ENCODE data around the gene SFTPB. TPM values are rescaled to one million over a fixed set of nuclear protein-coding genes. Genes with fewer than 3 reads are reported as not detected.

SFTPB gene
- total and polyA plus RNA-seq, 2 experiments from 2014 or later, result 3.3 to 27.6 TPM

GRCh38 chr2:85709401-85709811 lies 41.4 kb upstream of the SFTPB start:
- Histone ChIP-seq H3K4me3 (no peak overlapping the region), H3K4me2 (no peak overlapping the region), H3K9me3 (ENCODE audit: low read depth) (no peaks in the 10 kb centered on the region), H3K36me3 (replicated peaks; ENCODE audit: insufficient read depth, low read depth) (no peaks in the 10 kb centered on the region), H4K20me1 (ENCODE audit: insufficient read depth, poor library complexity, severe bottlenecking) (no peaks in the 10 kb centered on the region), H3K79me2 (no peaks in the 10 kb centered on the region), H3K4me1 (ENCODE audit: insufficient read depth) (peaks cover 5% of the 10 kb centered on the region), H2AFZ (no peak overlapping the region), H3K27me3 (no peaks in the 10 kb centered on the region), H3K9me2 (replicated peaks; ENCODE audit: insufficient read depth) (no peaks in the 10 kb centered on the region), H3K27ac (no peak overlapping the region)
- DNase-seq (ENCODE audit: low spot score), result no peak
- 59% methylated on average over 4 of the region's 4 CpGs for WGBS (ENCODE audit: low lambda C conversion rate, missing lambda C conversion rate)
- no peak for TF ChIP-seq EZH2phosphoT487 (IDR thresholded peaks at IDR 0.05; ENCODE audit: low read depth, severe bottlenecking, unreplicated experiment)
- no peak for TF ChIP-seq EZH2 (IDR thresholded peaks at IDR 0.05; ENCODE audit: borderline replicate concordance)
- no peak for TF ChIP-seq CTCF (IDR thresholded peaks at IDR 0.05; ENCODE audit: poor library complexity)

- DNase-seq (ENCODE audit: low spot score), result no peak
- TF ChIP-seq EZH2phosphoT487 (IDR thresholded peaks at IDR 0.05; ENCODE audit: low read depth, severe bottlenecking, unreplicated experiment), result no peak
- Histone ChIP-seq H3K9me2 (replicated peaks; ENCODE audit: insufficient read depth) (no peaks in the 10 kb centered on the region), H3K9me3 (ENCODE audit: low read depth) (no peaks in the 10 kb centered on the region), H3K4me1 (ENCODE audit: insufficient read depth) (peaks cover 5% of the 10 kb centered on the region), H3K27ac (no peak overlapping the region), H3K36me3 (replicated peaks; ENCODE audit: insufficient read depth, low read depth) (no peaks in the 10 kb centered on the region), H3K79me2 (no peaks in the 10 kb centered on the region), H4K20me1 (ENCODE audit: insufficient read depth, poor library complexity, severe bottlenecking) (no peaks in the 10 kb centered on the region), H3K4me2 (no peak overlapping the region), H3K27me3 (no peaks in the 10 kb centered on the region), H3K4me3 (no peak overlapping the region), H2AFZ (no peak overlapping the region)
- WGBS (ENCODE audit: low lambda C conversion rate, missing lambda C conversion rate), result 71% methylated on average over 1 of the region's 1 CpG
Measured at GRCh38 chr2:85708641-85709040, 40.6 kb upstream of the SFTPB start.

- 6% methylated on average over 10 of the region's 10 CpGs for WGBS (ENCODE audit: low lambda C conversion rate, missing lambda C conversion rate)
- H3K79me2 ChIP-seq, result no peaks in the 10 kb centered on the region
- H3K4me3 ChIP-seq, result no peak overlapping the region
- peak; percentile 93 for DNase-seq (ENCODE audit: low spot score)
- no peaks in the 10 kb centered on the region for H3K9me3 ChIP-seq (ENCODE audit: low read depth)
- H3K27me3 ChIP-seq, result no peaks in the 10 kb centered on the region
- H3K4me1 ChIP-seq (ENCODE audit: insufficient read depth), result no peaks in the 10 kb centered on the region
- no peak for TF ChIP-seq EZH2 (IDR thresholded peaks at IDR 0.05; ENCODE audit: borderline replicate concordance)
- TF ChIP-seq CTCF (IDR thresholded peaks at IDR 0.05; ENCODE audit: poor library complexity), result peak; percentile 89
- no peaks in the 10 kb centered on the region for H3K36me3 ChIP-seq (replicated peaks; ENCODE audit: insufficient read depth, low read depth)
- no peak overlapping the region for H2AFZ ChIP-seq
- no peaks in the 10 kb centered on the region for H3K9me2 ChIP-seq (replicated peaks; ENCODE audit: insufficient read depth)
- H3K4me2 ChIP-seq, result no peak overlapping the region
- no peaks in the 10 kb centered on the region for H4K20me1 ChIP-seq (ENCODE audit: insufficient read depth, poor library complexity, severe bottlenecking)
- H3K27ac ChIP-seq, result no peak overlapping the region
Measured at GRCh38 chr2:85707304-85707703, 39.3 kb upstream of the SFTPB start.

- no peaks in the 10 kb centered on the region for H3K4me1 ChIP-seq (ENCODE audit: insufficient read depth)
- H3K27ac ChIP-seq, result no peak overlapping the region
- no peaks in the 10 kb centered on the region for H3K9me2 ChIP-seq (replicated peaks; ENCODE audit: insufficient read depth)
- H3K27me3 ChIP-seq, result no peaks in the 10 kb centered on the region
- TF ChIP-seq EZH2phosphoT487 (IDR thresholded peaks at IDR 0.05; ENCODE audit: low read depth, severe bottlenecking, unreplicated experiment) (no peak), CTCF (IDR thresholded peaks at IDR 0.05; ENCODE audit: poor library complexity) (no peak), EZH2 (IDR thresholded peaks at IDR 0.05; ENCODE audit: borderline replicate concordance) (no peak)
- WGBS (ENCODE audit: low lambda C conversion rate, missing lambda C conversion rate), result 91% methylated on average over 10 of the region's 10 CpGs
- DNase-seq (ENCODE audit: low spot score), result no peak
- H4K20me1 ChIP-seq (ENCODE audit: insufficient read depth, poor library complexity, severe bottlenecking), result no peaks in the 10 kb centered on the region
- no peaks in the 10 kb centered on the region for H3K9me3 ChIP-seq (ENCODE audit: low read depth)
- H3K4me3 ChIP-seq, result no peak overlapping the region
- no peaks in the 10 kb centered on the region for H3K36me3 ChIP-seq (replicated peaks; ENCODE audit: insufficient read depth, low read depth)
- no peak overlapping the region for H2AFZ ChIP-seq
- H3K4me2 ChIP-seq, result no peak overlapping the region
- H3K79me2 ChIP-seq, result no peaks in the 10 kb centered on the region
Measured at GRCh38 chr2:85706599-85707296, 38.7 kb upstream of the SFTPB start.
